Measurements from ENCODE around the gene SLC25A48.
"Not testable (repeated sequence)": the region's sequence is repeated elsewhere in the genome, so short reads cannot be mapped to it uniquely, and the experiment has no call there.

The SLC25A48 gene

GRCh38 chr5:135835766-135836165 is 1.3 kb downstream of the SLC25A48 start:
- Mint-ChIP-seq H3K9me3 (no peaks in the 10 kb centered on the region), H3K27ac (no peak overlapping the region), H3K27me3 (peaks cover 50% of the 10 kb centered on the region), H3K36me3 (ENCODE audit: low read depth) (no peaks in the 10 kb centered on the region), H3K4me3 (no peak overlapping the region), H3K4me1 (ENCODE audit: low read depth) (peaks cover 4% of the 10 kb centered on the region)

GRCh38 chr5:135838395-135838794 is 3.9 kb downstream of the SLC25A48 start:
- not testable (repeated sequence) for H3K4me3 Mint-ChIP-seq; H3K4me1 Mint-ChIP-seq (ENCODE audit: low read depth); H3K9me3 Mint-ChIP-seq; H3K36me3 Mint-ChIP-seq (ENCODE audit: low read depth); H3K27ac Mint-ChIP-seq
- peaks cover 34% of the 10 kb centered on the region for H3K27me3 Mint-ChIP-seq

GRCh38 chr5:135839566-135839965 is 5.1 kb downstream of the SLC25A48 start:
- H3K27ac Mint-ChIP-seq, result no peak overlapping the region
- H3K4me1 Mint-ChIP-seq (ENCODE audit: low read depth), result no peaks in the 10 kb centered on the region
- no peaks in the 10 kb centered on the region for H3K9me3 Mint-ChIP-seq
- no peaks in the 10 kb centered on the region for H3K36me3 Mint-ChIP-seq (ENCODE audit: low read depth)
- H3K27me3 Mint-ChIP-seq, result peaks cover 30% of the 10 kb centered on the region
- no peak overlapping the region for H3K4me3 Mint-ChIP-seq

- no peak overlapping the region for H3K27ac Mint-ChIP-seq
These were observed 6.5 kb downstream of the SLC25A48 start for GRCh38 chr5:135840959-135841358.

GRCh38 chr5:135842737-135843136 is 8.3 kb downstream of the SLC25A48 start:
- no peaks in the 10 kb centered on the region for H3K36me3 Mint-ChIP-seq (ENCODE audit: low read depth)
- H3K9me3 Mint-ChIP-seq, result no peaks in the 10 kb centered on the region
- H3K27me3 Mint-ChIP-seq, result peaks cover 11% of the 10 kb centered on the region
- H3K4me1 Mint-ChIP-seq (ENCODE audit: low read depth), result no peaks in the 10 kb centered on the region
- H3K27ac Mint-ChIP-seq, result no peak overlapping the region
- no peak overlapping the region for H3K4me3 Mint-ChIP-seq

More at GRCh38 chr5:135840959-135841358, 6.5 kb downstream of the SLC25A48 start:
- Mint-ChIP-seq H3K27me3 (peaks cover 24% of the 10 kb centered on the region), H3K4me1 (ENCODE audit: low read depth) (no peaks in the 10 kb centered on the region), H3K36me3 (ENCODE audit: low read depth) (no peaks in the 10 kb centered on the region), H3K9me3 (no peaks in the 10 kb centered on the region), H3K4me3 (no peak overlapping the region)

- peaks cover 11% of the 10 kb centered on the region for H3K27me3 Mint-ChIP-seq
- no peaks in the 10 kb centered on the region for H3K36me3 Mint-ChIP-seq (ENCODE audit: low read depth)
- H3K4me3 Mint-ChIP-seq, result no peak overlapping the region
- H3K9me3 Mint-ChIP-seq, result no peaks in the 10 kb centered on the region
- H3K27ac Mint-ChIP-seq, result no peak overlapping the region
- no peaks in the 10 kb centered on the region for H3K4me1 Mint-ChIP-seq (ENCODE audit: low read depth)
These were observed 9.3 kb downstream of the SLC25A48 start for GRCh38 chr5:135843571-135844337.

GRCh38 chr5:135846311-135846710 is 11.8 kb downstream of the SLC25A48 start:
- Mint-ChIP-seq H3K4me1 (ENCODE audit: low read depth) (no peaks in the 10 kb centered on the region), H3K9me3 (no peaks in the 10 kb centered on the region), H3K27ac (no peak overlapping the region), H3K4me3 (no peak overlapping the region), H3K27me3 (peaks cover 2% of the 10 kb centered on the region), H3K36me3 (ENCODE audit: low read depth) (no peaks in the 10 kb centered on the region)

GRCh38 chr5:135847976-135848375 is 13.5 kb downstream of the SLC25A48 start:
- H3K4me1 Mint-ChIP-seq (ENCODE audit: low read depth), result no peaks in the 10 kb centered on the region

GRCh38 chr5:135850231-135850630 is 15.8 kb downstream of the SLC25A48 start:
- Mint-ChIP-seq H3K4me1 (ENCODE audit: low read depth) (no peaks in the 10 kb centered on the region), H3K27me3 (no peaks in the 10 kb centered on the region), H3K4me3 (no peak overlapping the region), H3K9me3 (no peaks in the 10 kb centered on the region), H3K36me3 (ENCODE audit: low read depth) (no peaks in the 10 kb centered on the region), H3K27ac (no peak overlapping the region)

More at GRCh38 chr5:135847976-135848375, 13.5 kb downstream of the SLC25A48 start:
- Mint-ChIP-seq H3K9me3 (no peaks in the 10 kb centered on the region), H3K27me3 (no peaks in the 10 kb centered on the region), H3K4me3 (no peak overlapping the region), H3K27ac (no peak overlapping the region), H3K36me3 (ENCODE audit: low read depth) (no peaks in the 10 kb centered on the region)

GRCh38 chr5:135850671-135851070 is 16.2 kb downstream of the SLC25A48 start:
- Mint-ChIP-seq H3K36me3 (ENCODE audit: low read depth) (no peaks in the 10 kb centered on the region), H3K4me3 (no peak overlapping the region), H3K4me1 (ENCODE audit: low read depth) (no peaks in the 10 kb centered on the region), H3K27me3 (no peaks in the 10 kb centered on the region), H3K27ac (no peak overlapping the region), H3K9me3 (no peaks in the 10 kb centered on the region)

GRCh38 chr5:135851186-135851914 is 16.9 kb downstream of the SLC25A48 start:
- H3K27me3 Mint-ChIP-seq, result no peaks in the 10 kb centered on the region
- H3K4me3 Mint-ChIP-seq, result no peak overlapping the region
- H3K4me1 Mint-ChIP-seq (ENCODE audit: low read depth), result no peaks in the 10 kb centered on the region
- no peaks in the 10 kb centered on the region for H3K9me3 Mint-ChIP-seq
- no peak overlapping the region for H3K27ac Mint-ChIP-seq
- no peaks in the 10 kb centered on the region for H3K36me3 Mint-ChIP-seq (ENCODE audit: low read depth)

- H3K27me3 Mint-ChIP-seq, result no peaks in the 10 kb centered on the region
- no peak overlapping the region for H3K4me3 Mint-ChIP-seq
- no peak overlapping the region for H3K27ac Mint-ChIP-seq
- no peaks in the 10 kb centered on the region for H3K36me3 Mint-ChIP-seq (ENCODE audit: low read depth)
- H3K9me3 Mint-ChIP-seq, result no peaks in the 10 kb centered on the region
- H3K4me1 Mint-ChIP-seq (ENCODE audit: low read depth), result no peaks in the 10 kb centered on the region
These were observed 17.7 kb downstream of the SLC25A48 start for GRCh38 chr5:135851915-135852845.

- Mint-ChIP-seq H3K27ac (no peak overlapping the region), H3K4me1 (ENCODE audit: low read depth) (no peaks in the 10 kb centered on the region), H3K27me3 (peaks cover 11% of the 10 kb centered on the region), H3K4me3 (no peak overlapping the region), H3K36me3 (ENCODE audit: low read depth) (no peaks in the 10 kb centered on the region), H3K9me3 (no peaks in the 10 kb centered on the region)
These were observed 23.3 kb downstream of the SLC25A48 start for GRCh38 chr5:135857630-135858311.

- H3K27ac Mint-ChIP-seq, H3K9me3 Mint-ChIP-seq: not testable (repeated sequence)
- peaks cover 11% of the 10 kb centered on the region for H3K27me3 Mint-ChIP-seq
These were observed 24.7 kb downstream of the SLC25A48 start for GRCh38 chr5:135859186-135859585.

More at GRCh38 chr5:135859186-135859585, 24.7 kb downstream of the SLC25A48 start:
- not testable (repeated sequence) for H3K4me1 Mint-ChIP-seq (ENCODE audit: low read depth); H3K36me3 Mint-ChIP-seq (ENCODE audit: low read depth); H3K4me3 Mint-ChIP-seq

All from stimulated activated naive CD8-positive, alpha-beta T cell treated with anti-CD3 and anti-CD28 coated beads, Interleukin-15, Interleukin-2, amounts not matched to agents 100 ng/mL and 50 ng/mL, for 24 hours (primary cell).